ENCODE data around the gene CDON.
"Not testable (repeated sequence)": the region's sequence is repeated elsewhere in the genome, so short reads cannot be mapped to it uniquely, and the experiment has no call there.

Gene CDON

DNA sequence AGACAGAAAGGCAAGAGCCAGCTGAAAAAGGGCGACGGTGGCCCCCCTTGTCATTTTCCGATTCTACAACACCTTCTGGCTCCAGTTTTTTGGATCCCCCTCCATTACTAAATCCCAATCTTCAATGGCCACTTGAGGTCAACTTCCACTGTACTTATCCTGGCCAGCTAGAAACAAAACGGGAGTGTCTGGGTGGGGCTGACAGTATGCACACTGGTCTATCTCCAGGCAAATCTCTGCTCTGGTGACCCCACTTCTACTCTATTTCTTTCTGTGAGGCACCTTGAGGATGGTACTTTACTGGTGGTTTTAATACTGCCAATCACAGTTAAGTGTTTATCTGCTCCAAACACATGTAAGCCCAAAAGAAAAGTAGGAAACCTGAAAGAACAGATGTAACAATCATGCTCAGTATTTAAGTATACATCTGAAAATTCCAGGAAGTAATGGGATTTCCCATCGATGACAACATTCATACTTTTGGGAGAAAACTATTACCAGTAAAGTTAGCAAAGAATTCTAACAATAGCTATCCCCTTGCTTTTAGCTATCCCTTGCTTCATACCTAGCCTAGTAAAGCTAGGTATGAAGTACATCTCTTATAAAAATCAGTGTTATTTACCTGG is 16.0 kb downstream of the CDON start:
- CTCF ChIA-PET, result no interaction called here
- Mint-ChIP-seq H3K4me3 (no peak overlapping the region), H3K36me3 (no peaks in the 10 kb centered on the region), H3K4me1 (no peaks in the 10 kb centered on the region), H3K27ac (no peak overlapping the region), H3K9me3 (no peaks in the 10 kb centered on the region), H3K27me3 (no peaks in the 10 kb centered on the region)
- no peak for DNase-seq

DNA sequence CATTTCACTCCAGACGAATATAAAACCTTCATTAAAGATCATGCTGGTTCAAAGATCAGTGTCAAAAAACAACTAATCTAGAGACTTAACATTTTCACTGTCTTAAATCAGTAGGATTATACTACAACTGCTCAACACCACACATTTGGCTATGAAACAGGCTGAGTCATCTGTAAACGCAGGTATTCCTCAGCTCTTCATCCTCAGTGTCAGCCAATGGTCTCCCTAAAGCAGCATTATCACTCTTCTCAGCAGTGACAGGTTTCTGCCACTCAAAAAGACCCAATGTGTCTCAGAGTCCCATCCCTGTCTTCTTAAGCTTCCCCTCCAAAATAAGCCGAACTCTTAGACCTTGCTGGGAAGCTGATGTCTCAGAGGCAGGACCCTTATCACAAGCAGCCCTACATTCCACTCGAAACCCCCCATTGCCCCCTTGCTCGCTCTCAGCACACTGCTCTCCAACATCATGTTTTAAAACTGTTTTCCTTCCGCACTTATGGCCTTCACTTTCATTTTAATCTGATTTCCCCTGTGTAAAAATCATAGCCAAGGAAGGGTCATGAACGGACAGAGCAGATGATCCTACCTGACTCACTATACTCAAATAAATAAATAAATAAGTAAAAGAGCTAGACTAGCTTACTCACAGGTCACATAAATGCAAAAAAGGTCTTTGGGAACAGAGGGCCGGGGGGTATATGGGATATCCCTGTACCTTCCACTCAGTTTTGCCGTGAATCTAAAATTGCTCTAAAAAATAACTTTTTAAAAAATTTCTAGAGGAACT is 23.0 kb downstream of the CDON start:
- Mint-ChIP-seq H3K9me3 (no peaks in the 10 kb centered on the region), H3K4me1 (no peaks in the 10 kb centered on the region)
- CTCF ChIA-PET, result interaction anchor here (0.7 to 1.3 kb wide), 2 partner anchors 122 to 154 kb away, joined by 3 read pairs; no protein-coding TSS in a partner anchor

DNA sequence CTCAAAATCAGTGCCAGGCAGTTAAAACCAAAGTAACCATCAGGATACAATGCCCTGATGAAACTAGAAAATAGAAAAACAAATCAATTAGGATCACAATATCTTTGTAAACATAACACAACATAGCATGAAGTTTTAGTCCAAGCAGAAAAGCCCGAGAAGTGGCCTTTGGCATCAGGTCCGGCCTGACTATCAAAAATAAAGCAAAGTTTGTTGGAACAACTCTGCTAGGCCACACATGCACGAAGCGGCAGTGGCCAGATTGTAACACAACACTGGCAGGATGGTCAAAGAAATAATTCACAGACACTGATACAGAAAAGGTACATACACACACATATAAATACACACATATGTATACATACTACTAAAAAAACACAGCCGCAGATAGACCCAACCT is 26.9 kb downstream of the CDON start:
- Mint-ChIP-seq H3K27me3 (peaks cover 4% of the 10 kb centered on the region), H3K4me3 (no peak overlapping the region), H3K4me1 (no peaks in the 10 kb centered on the region), H3K27ac (no peak overlapping the region), H3K9me3 (no peaks in the 10 kb centered on the region), H3K36me3 (no peaks in the 10 kb centered on the region)
- DNase-seq, result no peak
- CTCF ChIA-PET, result interaction anchor here (2.1 kb wide), 1 partner anchor 10 kb away, joined by 5 read pairs; no protein-coding TSS in a partner anchor

More for the DNA sequence above, 23.0 kb downstream of the CDON start:
- Mint-ChIP-seq H3K36me3 (no peaks in the 10 kb centered on the region), H3K4me3 (no peak overlapping the region), H3K27ac (no peak overlapping the region), H3K27me3 (no peaks in the 10 kb centered on the region)
- no peak for DNase-seq

DNA sequence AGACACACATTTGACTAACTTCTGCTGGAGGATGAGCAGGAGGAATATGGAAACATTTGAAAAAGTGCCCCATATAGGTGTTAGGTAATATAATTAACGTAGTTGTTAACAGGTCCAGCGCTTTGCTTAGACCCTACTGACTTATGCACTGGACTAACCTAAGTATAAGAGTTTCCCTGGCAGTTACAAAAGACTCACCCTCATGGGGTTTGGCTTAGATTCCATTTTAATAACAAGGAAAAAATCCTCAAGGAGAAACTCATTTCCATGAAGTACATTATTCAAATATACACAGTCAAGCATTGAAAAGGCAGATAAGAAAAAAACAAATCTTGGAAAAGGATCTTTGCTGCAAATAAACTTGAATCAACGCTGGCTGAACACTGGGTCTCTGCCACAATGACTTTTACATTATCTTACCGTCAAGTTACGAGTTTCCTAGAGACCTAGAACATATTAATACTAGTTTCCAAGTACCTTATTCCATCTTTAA is 27.7 kb downstream of the CDON start:
- Mint-ChIP-seq H3K4me1 (no peaks in the 10 kb centered on the region), H3K27ac (no peak overlapping the region), H3K27me3 (peaks cover 4% of the 10 kb centered on the region), H3K36me3 (no peaks in the 10 kb centered on the region), H3K9me3 (no peaks in the 10 kb centered on the region), H3K4me3 (no peak overlapping the region)
- CTCF ChIA-PET, result interaction anchor here (2.1 kb wide), 1 partner anchor 10 kb away, joined by 5 read pairs; no protein-coding TSS in a partner anchor
- no peak for DNase-seq

DNA sequence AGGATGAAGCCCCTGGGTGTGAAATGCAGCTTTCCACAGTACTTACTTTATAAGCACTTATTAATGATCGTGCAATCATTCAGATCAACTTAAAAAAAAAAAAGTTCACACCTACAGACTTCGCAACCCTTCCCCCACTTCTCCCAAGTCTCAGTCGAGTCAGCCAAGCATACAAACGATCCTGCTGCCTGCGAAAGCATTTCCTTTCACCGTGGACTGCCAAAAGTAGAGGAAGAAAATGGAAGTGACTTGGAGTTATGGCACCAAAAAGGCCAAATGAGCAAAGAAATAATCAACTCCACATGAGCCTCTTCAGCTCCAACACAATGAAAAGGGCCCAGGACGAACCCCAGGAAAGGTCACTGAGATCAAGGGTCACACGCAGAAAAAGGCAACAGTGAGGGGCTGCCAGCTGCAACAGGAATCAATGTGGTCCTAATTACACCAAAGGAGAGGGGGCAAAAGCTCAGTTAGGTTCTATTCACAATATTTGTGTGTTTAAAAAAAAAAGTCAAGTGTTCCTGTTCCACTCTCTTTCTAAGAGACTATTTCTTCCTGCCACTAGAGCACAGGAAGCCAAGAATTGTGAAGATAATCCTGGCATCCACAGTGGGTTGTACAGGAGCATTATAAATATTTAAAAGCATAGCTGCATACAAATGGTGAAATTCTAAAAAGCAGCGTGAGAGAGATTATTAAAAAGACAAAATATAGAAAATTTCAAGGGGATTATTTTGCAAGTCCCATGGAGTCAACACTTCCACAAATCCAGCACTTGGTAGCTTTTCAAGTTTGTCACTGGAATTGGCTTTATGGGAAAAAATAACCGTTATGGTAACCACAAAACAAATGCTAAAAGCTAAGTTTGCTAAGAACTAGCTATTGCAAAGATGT is 28.4 kb downstream of the CDON start:
- Mint-ChIP-seq H3K27me3 (peaks cover 4% of the 10 kb centered on the region), H3K9me3 (no peaks in the 10 kb centered on the region), H3K4me3 (no peak overlapping the region)

DNA sequence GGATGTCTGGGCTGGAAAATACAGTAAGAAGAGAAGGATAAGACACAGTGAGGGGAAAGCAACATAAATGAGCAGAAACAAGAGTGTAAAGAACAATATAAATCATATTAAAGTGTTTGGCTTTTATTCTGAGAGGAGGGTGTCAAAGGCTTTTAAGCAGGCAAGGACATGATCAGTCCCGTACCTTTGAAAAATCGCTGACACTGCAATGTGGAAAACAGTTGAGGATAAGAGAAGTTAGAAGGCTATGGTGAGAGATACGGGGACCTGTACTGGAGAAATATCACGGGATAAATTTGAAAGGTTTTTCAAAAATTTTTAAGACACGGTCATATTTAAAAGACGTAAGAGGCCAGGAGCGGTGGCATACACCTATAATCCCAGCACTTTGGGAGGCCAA is 30.3 kb downstream of the CDON start:
- Mint-ChIP-seq H3K27ac (no peak overlapping the region), H3K9me3 (no peaks in the 10 kb centered on the region), H3K27me3 (peaks cover 4% of the 10 kb centered on the region), H3K4me3 (no peak overlapping the region), H3K36me3 (no peaks in the 10 kb centered on the region), H3K4me1 (no peaks in the 10 kb centered on the region)
- CTCF ChIA-PET, result no interaction called here
- no peak for DNase-seq

More for the DNA sequence above, 28.4 kb downstream of the CDON start:
- no peak for DNase-seq
- Mint-ChIP-seq H3K36me3 (no peaks in the 10 kb centered on the region), H3K27ac (no peak overlapping the region), H3K4me1 (no peaks in the 10 kb centered on the region)
- CTCF ChIA-PET, result interaction anchor here (2.1 kb wide), 1 partner anchor 9 kb away, joined by 5 read pairs; no protein-coding TSS in a partner anchor

DNA sequence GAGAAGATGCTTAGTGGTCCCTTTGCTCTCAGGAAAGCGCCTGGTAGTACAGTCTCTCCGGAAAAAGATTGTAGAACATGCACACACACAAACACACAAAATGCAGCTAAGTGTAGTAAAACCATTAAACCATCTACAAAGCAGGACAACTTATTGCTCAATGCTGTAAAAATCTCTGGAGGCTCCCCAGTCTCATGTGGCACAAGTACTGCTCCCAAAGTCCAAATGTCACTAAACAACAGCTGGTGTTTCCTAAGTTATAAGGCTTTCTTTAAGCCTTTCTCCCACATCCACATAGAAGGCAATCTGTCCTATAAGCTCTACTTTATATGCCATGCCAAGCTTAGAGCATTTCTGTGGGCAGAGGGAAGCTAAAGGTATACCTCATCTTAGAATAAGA is 32.9 kb downstream of the CDON start:
- H3K36me3 Mint-ChIP-seq, result no peaks in the 10 kb centered on the region
- H3K27me3 Mint-ChIP-seq, result peaks cover 4% of the 10 kb centered on the region
- H3K9me3 Mint-ChIP-seq, result no peaks in the 10 kb centered on the region
- H3K4me1 Mint-ChIP-seq, result no peaks in the 10 kb centered on the region
- H3K4me3 Mint-ChIP-seq, result no peak overlapping the region
- DNase-seq, result no peak
- H3K27ac Mint-ChIP-seq, result no peak overlapping the region
- CTCF ChIA-PET, result interaction anchor here (0.9 kb wide), 1 partner anchor 164 kb away, joined by 3 read pairs; no protein-coding TSS in a partner anchor

DNA sequence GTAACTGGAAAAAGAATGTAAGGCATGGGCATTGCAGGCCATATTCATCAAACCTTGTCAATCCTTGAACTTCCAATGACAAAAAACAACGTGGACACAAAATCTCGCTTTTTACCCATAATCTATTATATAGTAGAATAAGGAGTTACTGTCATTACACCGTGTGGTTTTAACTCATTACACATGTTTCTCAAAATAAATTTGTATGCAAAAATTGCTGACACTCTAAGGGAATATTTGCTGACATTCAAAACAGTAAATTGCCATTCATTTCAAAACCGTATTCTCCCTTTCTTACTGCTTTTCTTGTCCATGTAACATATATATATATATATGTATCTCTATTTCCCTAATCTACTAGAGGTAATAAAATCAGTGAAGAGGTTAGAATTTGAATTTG is 33.4 kb downstream of the CDON start:
- no peaks in the 10 kb centered on the region for H3K36me3 Mint-ChIP-seq
- H3K27me3 Mint-ChIP-seq, result peaks cover 4% of the 10 kb centered on the region
- CTCF ChIA-PET, result no interaction called here
- no peak overlapping the region for H3K27ac Mint-ChIP-seq
- H3K4me1 Mint-ChIP-seq, result no peaks in the 10 kb centered on the region
- H3K4me3 Mint-ChIP-seq, result no peak overlapping the region
- no peak for DNase-seq
- no peaks in the 10 kb centered on the region for H3K9me3 Mint-ChIP-seq

DNA sequence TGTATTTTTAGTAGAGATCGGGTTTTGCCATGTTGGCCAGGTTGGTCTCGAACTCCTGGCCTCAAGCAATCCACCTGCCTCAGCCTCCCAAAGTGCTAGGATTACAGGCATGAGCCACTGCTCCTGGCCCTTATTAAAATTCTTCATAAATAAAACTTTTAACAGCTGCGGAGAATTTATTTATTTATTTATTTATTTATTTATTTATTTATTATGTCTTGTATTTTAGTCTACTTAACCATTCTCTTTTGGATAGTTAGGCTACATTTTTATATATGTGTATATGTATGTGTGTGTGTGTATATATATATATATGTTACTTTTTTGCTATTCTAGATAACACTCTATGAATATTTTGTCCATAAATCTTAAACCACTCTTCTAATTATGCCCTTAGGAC is 34.1 kb downstream of the CDON start:
- H3K36me3 Mint-ChIP-seq, H3K27ac Mint-ChIP-seq, DNase-seq, H3K27me3 Mint-ChIP-seq, H3K4me1 Mint-ChIP-seq, H3K9me3 Mint-ChIP-seq, H3K4me3 Mint-ChIP-seq, CTCF ChIA-PET: not testable (repeated sequence)

DNA sequence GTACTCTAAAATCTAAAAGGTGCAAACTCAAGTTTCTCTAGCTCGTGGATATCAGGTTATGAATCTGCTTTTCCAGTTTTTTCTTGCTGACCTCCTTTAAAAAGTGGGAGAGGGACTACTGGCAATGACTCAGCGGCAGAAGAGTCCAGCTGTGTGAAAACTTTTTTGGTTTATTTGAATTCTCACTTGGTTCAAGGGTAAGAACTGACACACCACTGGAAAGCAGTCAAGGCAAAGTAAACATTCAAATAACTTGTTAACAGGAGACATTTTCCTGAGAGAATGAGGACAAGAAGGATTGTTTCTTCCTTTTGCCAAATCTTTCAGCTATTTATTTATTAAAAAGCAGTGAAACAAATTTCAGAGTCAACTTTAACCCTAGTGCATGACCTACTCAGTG is 36.1 kb downstream of the CDON start:
- no peaks in the 10 kb centered on the region for H3K9me3 Mint-ChIP-seq
- CTCF ChIA-PET, result interaction anchor here (2.5 kb wide), 1 partner anchor 8 kb away, joined by 5 read pairs; no protein-coding TSS in a partner anchor
- no peaks in the 10 kb centered on the region for H3K36me3 Mint-ChIP-seq
- DNase-seq, result no peak
- no peak overlapping the region for H3K27ac Mint-ChIP-seq
- H3K4me1 Mint-ChIP-seq, result no peaks in the 10 kb centered on the region
- no peak overlapping the region for H3K4me3 Mint-ChIP-seq
- no peaks in the 10 kb centered on the region for H3K27me3 Mint-ChIP-seq

DNA sequence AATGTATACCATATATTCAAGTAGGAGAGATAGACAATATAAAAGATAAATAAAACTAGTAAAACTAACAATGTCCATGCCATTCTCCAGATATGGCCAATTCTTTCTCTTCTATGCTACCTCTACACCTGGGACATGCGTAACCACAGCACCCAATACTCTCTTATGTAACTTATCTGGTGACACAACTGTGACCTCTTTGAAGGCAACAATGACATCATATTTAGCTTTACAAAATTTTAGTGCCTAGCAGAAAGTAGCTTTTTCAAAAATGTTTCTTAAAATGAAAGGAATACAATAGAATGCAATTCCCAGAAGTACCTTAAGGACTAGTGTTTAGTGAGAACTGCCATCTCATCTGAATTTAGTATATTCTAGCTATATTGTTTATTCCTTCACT is 36.8 kb downstream of the CDON start:
- Mint-ChIP-seq H3K4me3 (no peak overlapping the region), H3K36me3 (no peaks in the 10 kb centered on the region), H3K9me3 (no peaks in the 10 kb centered on the region), H3K4me1 (no peaks in the 10 kb centered on the region), H3K27ac (no peak overlapping the region), H3K27me3 (no peaks in the 10 kb centered on the region)
- CTCF ChIA-PET, result interaction anchor here (2.5 kb wide), 1 partner anchor 9 kb away, joined by 5 read pairs; no protein-coding TSS in a partner anchor
- no peak for DNase-seq

DNA sequence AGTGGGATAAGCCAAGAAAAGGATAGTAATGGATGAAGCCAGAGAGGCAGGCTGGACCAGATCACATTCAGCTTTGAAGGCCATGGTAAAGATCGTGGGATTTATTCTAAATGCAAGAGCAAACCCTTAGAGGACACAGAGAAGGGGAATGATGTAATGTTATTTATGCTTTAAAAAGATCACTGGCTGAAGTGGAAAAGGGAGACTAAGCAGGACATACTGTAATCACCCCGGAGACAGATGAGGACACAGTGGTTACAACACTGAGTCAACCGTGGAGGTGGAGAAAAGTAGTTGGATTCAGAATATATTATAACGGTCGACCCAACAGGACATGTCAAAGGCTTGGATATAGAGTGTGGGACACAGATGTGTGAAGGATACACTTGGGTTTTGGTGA is 38.5 kb downstream of the CDON start:
- no peak overlapping the region for H3K27ac Mint-ChIP-seq
- no peak for DNase-seq
- H3K9me3 Mint-ChIP-seq, result no peaks in the 10 kb centered on the region
- no peaks in the 10 kb centered on the region for H3K4me1 Mint-ChIP-seq
- no peak overlapping the region for H3K4me3 Mint-ChIP-seq
- CTCF ChIA-PET, result interaction anchor here (2.5 kb wide), 1 partner anchor 11 kb away, joined by 5 read pairs; no protein-coding TSS in a partner anchor
- no peaks in the 10 kb centered on the region for H3K27me3 Mint-ChIP-seq
- H3K36me3 Mint-ChIP-seq, result no peaks in the 10 kb centered on the region

DNA sequence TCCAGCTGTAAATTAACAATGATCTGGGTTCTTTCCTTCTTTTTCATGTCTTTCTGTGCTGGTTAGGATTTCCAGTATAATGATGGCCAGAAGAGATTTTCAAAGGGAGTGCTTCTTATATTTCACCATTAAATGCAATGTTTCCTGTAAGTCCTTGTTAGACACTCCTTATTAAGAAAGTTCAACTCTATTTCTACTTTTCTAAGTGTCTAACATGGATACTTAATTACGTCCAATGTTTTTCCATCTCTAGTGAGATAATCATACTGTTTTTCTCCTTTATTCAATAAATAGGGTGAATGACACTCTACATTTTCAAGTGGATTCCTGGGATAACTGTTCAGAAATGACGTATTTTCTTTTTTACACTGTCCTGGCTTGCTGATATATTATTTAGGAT is 49.8 kb downstream of the CDON start:
- Mint-ChIP-seq H3K27ac (no peak overlapping the region), H3K27me3 (no peaks in the 10 kb centered on the region), H3K4me1 (no peaks in the 10 kb centered on the region), H3K9me3 (no peaks in the 10 kb centered on the region), H3K36me3 (no peaks in the 10 kb centered on the region), H3K4me3 (no peak overlapping the region)
- DNase-seq, result no peak
- CTCF ChIA-PET, result no interaction called here

DNA sequence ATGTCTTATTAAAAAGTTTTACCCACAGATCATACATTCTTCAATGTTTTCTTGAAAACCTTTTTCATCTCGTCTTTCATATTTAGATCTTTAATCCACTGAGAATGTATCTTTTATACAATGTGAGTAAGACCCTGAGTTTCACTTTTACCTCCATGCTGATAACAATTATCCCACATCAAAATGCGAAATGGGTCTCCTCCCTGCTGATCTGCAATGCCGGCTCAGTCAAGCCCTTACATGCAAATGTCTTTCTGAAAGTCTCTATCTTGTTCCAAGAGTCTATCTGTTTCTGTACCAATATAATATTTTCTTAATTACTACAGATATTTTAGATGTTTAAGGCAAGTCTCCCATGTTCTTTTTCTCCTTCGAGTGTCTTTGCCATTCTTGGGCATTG is 50.9 kb downstream of the CDON start:
- Mint-ChIP-seq H3K36me3 (no peaks in the 10 kb centered on the region), H3K4me1 (no peaks in the 10 kb centered on the region), H3K9me3 (no peaks in the 10 kb centered on the region), H3K27ac (no peak overlapping the region), H3K4me3 (no peak overlapping the region), H3K27me3 (no peaks in the 10 kb centered on the region)
- no peak for DNase-seq
- CTCF ChIA-PET, result no interaction called here

Measured in activated naive CD4-positive, alpha-beta T cell treated with anti-CD3 and anti-CD28 coated beads, Interleukin-2, amount 10 ng/mL, durations not matched to agents 7 days and 5 days (primary cell).